GM08714 (cell line): ENCODE measurements around the gene CENPK.
A peak's percentile ranks its signal among the peaks of the same experiment; 100 is the strongest.

ENCODE experiments used
- H3K4me3 ChIP-seq: fragments of 200-500 bp; sonication (Bioruptor generic); 2 replicates; pipeline ENCODE4 v1.5.1; 2014; ENCODE audit warnings: mild to moderate bottlenecking, low read length, inconsistent platforms
- ZNF274 ChIP-seq: IDR thresholded peaks from 2 replicates; pipeline ENCODE4 v1.6.1; 2012; ENCODE audit warnings: mild to moderate bottlenecking, low read depth, low read length

The CENPK gene

DNA sequence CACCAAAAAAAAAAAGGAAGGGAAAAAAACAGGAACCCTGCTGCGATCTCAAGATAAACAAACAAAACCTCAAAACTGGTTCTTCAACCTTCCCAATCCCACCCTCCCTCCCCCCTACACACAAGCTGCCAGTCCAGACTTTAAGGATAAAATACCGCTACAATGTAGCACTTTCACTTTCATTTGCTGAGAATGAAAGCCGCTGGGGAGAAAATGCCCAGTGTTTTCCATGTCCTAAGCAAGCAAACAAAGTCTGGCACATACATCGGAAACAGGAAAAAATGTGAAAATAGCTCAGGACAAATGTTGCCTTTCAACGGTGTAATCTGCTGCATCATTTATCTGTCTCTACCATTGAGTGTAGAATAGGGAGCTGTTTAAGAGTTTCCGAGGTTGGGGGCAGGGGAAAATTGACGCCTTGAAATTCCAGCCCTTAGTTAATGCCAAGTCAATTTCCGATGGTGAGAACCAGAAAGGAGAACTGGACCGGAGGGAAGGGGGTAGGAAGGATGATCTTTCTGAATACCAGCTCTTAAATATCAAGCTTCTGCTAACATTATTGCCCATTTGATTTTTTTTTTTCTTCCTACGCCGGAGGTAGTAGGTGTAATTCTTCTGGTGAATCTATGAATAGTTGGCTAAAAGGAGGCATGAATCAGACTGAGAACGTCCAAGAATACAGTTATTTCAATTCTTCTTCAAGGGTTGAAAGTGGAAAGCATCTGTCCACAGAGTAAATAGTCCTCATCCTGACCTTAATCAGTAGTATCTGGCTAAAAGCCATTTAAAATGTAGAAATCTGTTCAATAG, 80.0 kb downstream of the CENPK start:
- peak overlapping the region; percentile 86 for H3K4me3 ChIP-seq

DNA sequence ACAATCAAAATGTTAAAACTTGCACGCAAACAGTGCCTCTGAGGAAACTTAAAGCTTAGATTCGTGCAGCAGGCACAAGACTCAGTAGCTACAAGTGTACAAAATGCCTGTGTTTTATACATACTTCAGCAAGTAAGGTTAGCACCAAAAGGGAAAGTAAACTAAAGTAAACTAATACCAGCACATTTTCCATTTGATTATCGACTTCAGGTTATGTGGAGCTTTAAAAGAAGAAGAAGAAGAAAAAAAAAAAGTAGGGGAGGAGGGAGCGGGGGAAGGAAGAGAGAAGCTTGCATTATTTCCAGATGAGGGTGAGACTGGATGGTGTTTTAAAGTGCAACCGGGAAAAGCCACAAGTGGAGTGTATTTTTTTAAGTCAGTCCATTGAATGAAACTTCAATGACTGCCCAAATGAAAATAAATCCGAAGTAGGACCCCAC, 80.7 kb downstream of the CENPK start:
- peak overlapping the region; percentile 86 for H3K4me3 ChIP-seq

More for the DNA sequence above, 80.0 kb downstream of the CENPK start:
- no peak for TF ChIP-seq ZNF274

DNA sequence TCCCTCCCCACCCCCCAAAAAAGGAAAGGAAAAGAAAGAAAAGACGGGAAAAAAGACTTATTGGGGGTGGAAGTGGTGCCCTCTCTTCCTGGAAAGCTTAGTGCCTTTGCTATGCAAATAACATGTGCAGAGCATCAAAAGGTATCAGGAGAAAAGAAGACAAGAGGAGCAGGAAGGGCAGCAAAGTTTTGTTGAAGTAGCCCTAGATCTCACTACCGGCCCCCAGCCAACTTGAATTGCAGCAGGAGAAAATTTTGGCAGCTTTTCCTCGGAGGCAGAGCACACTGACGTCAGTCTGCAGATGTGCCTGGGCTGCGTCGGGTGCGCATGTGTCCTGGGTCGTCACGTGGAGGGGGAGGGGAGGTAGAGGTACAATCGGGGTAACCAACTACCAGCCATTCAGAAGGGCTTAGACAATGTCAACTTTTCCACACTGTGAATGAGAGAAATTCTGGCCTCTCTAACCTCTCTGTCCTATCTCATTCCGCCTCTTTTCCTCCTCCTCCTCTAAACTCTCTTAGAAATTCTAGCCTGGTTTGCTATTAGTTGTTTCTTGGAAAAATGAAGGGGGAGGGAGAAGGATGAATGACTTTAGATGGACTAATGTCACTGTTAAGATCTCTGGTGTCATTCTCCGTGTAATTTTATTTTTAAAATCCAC, 81.2 kb downstream of the CENPK start, which contains the start of gene ADAMTS6:
Gene ADAMTS6 (minus strand): TSS at position 286 of the 661 bp plus-strand sequence. CDS start 8,247 bp downstream, outside the sequence.
- no peak for TF ChIP-seq ZNF274
- H3K4me3 ChIP-seq, result peak within 1 kb of the TSS; percentile 86

More for the DNA sequence above, 80.7 kb downstream of the CENPK start:
- TF ChIP-seq ZNF274, result no peak

DNA sequence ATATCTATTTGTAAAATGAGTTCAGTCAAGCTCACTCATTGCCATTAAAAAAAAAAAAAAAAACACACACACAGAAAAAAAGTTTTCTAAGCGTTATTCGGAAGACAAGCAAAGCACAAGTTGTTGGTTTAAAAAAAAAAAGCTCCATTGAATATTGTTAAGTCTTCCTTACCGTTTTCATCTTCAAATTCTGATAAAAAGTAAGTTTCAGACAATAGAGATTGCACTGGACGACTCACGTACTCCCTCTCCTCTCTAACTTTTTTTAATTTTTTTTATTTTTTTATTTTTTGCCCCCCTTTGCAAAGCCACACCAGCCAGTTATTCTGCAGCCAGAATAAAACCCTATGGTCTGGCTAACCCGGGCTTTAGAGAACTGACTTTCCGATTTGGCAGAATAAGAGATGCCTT, 81.8 kb downstream of the CENPK start:
- no peak for TF ChIP-seq ZNF274
- H3K4me3 ChIP-seq, result peak overlapping the region; percentile 86

DNA sequence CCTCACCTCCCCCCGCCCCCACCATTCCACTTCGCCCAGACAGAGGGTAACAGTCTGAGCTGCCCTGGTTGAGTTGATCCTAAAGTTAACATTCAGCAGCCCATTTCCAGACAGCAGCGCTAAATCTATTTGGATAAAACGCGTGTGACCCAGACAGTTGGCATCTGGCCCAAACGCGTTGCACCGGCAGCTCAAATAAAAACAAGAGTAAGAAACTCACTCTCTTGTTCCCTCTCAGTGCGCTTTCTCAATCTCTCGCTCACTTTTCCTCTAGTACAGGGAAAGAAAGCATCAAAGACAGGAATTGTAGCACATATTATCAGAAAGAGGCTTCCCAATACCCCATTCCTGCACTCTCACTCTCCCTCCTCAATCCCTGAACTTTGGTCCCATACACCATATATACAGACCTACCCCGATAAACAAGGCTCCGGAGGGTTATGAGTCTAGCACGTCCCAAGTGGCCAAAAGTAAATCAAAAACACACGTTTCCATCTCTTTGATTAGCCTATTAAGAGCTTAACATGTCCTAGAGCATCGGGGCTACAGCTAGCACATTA, 82.6 kb downstream of the CENPK start:
- TF ChIP-seq ZNF274, result no peak
- peak overlapping the region; percentile 86 for H3K4me3 ChIP-seq

DNA sequence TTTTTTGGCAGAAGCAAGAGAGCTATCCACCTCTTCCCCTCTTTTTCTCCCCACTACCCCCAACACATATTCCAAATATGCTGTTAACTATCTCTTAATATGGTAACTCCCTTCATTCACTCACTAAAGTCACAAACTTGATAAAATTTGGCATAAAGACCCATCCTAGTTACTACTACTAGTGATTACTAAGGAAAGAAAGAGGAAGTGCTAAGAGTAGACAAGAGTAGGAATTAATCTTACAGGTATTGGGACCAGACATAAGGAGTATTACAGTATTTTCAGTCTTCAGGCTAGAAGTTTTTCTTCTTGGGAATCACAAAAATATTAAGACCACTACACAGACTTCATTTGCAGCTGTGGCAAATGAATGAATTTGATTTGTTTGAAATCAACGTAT, 83.4 kb downstream of the CENPK start:
- TF ChIP-seq ZNF274, result no peak
- H3K4me3 ChIP-seq, result peak overlapping the region; percentile 86; the same call in 1 of the 2 replicates

DNA sequence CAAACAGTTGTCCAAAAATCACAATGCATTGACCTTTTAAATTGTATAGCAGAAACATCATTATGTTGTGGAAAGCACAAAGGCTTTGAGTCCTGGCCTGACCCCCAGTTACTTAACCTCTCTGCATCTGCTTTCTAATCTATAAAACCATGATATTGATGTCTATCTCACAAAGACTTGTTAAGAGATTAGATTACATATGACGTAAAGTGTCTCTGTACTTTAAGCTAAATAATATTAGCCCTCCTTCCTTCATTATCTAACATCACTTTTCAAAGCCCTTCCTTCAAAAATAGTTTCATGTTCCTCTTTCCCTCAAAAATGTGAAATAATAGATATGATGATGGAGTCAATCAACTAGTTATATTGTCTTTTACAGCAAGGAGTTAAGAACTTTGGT, 84.6 kb downstream of the CENPK start:
- no peak for TF ChIP-seq ZNF274
- H3K4me3 ChIP-seq, result no peak overlapping the region; the same call in 1 of the 2 replicates

DNA sequence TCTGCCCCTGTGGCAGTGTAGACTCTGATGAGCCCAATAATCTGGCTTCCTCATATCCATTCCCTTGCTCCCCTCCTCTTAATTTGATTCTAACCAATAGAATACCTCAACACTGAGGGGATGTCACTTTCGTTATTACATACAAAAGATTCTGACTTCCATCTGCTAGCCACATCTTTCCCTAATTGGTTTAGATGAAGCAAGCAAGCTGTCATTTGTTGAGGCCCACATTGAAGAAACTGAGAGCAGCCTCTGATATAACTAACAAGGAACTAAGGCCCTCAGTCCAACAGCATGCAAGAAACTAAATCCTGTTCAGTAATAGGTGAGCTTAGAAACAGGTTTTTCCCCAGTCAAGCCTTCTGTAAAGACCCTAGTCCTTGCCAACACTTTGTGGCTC, 87.1 kb downstream of the CENPK start:
- H3K4me3 ChIP-seq, result no peak overlapping the region
- TF ChIP-seq ZNF274, result no peak

DNA sequence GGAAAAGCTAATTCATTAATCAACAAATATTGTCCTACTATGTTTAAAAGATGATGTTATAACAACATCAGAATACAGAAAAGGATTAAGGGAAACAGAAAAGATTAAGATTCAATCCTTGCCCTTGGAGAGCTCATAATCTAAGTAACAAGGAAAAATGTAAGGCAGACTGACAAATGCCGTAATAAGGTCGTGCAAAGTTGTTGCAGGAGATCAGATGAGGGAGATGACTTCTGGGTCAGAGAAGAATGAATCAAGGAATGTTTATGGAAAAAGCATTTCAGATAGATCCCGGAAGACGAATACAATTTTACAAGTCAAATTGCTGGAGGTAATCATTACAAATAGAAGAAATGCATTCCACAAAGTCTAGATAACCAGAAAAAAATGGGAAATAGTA, 87.6 kb downstream of the CENPK start:
- TF ChIP-seq ZNF274, result no peak
- H3K4me3 ChIP-seq, result no peak overlapping the region

DNA sequence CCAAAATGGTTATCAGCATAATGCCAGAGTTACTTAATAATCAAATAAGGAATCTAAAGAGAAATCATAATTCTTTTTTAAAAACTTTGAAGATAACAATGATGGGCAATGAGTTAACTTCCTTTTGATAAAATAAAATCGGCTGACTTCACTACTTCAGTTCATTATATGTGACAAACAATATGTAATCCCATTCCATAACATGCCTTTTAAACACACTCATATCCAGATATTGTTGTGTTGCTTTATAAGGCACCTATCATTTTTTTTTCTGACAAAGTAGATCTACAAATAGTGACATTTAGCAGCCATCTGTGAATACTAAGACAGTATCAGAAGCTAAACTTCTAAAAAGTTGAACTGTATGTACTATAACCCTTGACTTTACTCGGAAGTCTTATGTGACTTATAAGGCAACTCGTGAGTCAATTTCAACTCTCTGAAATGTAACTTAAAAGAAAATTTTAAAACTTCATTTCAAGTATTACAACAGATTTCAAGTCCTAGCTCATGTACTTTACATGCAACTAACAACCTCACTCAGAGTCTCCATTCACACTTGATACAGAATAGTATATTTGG, 88.7 kb downstream of the CENPK start:
- H3K4me3 ChIP-seq, result no peak overlapping the region
- TF ChIP-seq ZNF274, result no peak

DNA sequence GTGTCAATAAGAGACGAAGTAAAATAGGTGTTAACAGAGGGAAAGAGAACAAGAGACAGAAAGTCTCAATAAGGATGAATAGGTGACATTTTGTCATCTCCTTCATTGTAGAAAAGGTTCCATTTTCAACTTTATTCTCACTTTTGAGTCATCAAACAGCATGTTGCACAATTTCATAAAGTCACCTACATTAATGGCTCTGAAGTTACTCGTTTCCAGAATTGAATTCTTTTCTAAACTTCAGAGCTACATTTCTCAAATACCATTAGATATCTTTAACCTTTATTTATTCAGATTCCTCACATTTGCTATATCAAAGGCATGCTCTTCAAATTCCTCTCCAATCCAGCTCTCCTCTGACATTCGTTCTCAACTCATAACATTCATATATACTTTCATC, 94.3 kb downstream of the CENPK start:
- H3K4me3 ChIP-seq, result no peak overlapping the region
- no peak for TF ChIP-seq ZNF274
